Subcutaneous adipose tissue (tissue), 4 donors: ENCODE measurements around the gene ATF5. TPM values are rescaled to one million over a fixed set of nuclear protein-coding genes. Genes with fewer than 3 reads are reported as not detected.

Experiments used
- CTCF ChIP-seq: fragments of 450-650 bp; IDR thresholded peaks from one replicate; pipeline ENCODE4 v1.5.1; 2016; ENCODE audit warnings: low read depth, mild to moderate bottlenecking, control low read depth, antibody characterized with exemption, moderate library complexity
- total RNA-seq, 4 donors: library from RNA; depleted of rRNA; stranded (reverse); fragments of >200 nt; gene quantifications; one replicate each; pipeline ENCODE4 v1.1.0, GENCODE V29; 2016

Gene ATF5
- total RNA-seq, 4 donors from 2014 or later: 10.9 to 41.6 (median 17.6) TPM

GRCh38 chr19:49972841-49973240, 43.8 kb downstream of the ATF5 start:
- no peak for TF ChIP-seq CTCF

GRCh38 chr19:49973987-49974386, 45.0 kb downstream of the ATF5 start:
- TF ChIP-seq CTCF: no peak

- no peak for TF ChIP-seq CTCF
These were observed 46.0 kb downstream of the ATF5 start for GRCh38 chr19:49975051-49975450.

- TF ChIP-seq CTCF: no peak
These were observed 47.5 kb downstream of the ATF5 start for GRCh38 chr19:49976496-49976895.

GRCh38 chr19:49977076-49977475, 48.1 kb downstream of the ATF5 start:
- no peak for TF ChIP-seq CTCF

- no peak for TF ChIP-seq CTCF
These were observed 48.9 kb downstream of the ATF5 start for GRCh38 chr19:49977881-49978280.

GRCh38 chr19:49978324-49978723, 49.3 kb downstream of the ATF5 start:
- no peak for TF ChIP-seq CTCF
